HG03159 (cell line): ENCODE measurements around the gene ZNF611.
"Not testable (repeated sequence)": the region's sequence is repeated elsewhere in the genome, so short reads cannot be mapped to it uniquely, and the experiment has no call there.

Experiments used
- ATAC-seq: cut with Tn5 transposase; IDR thresholded peaks from one replicate; pipeline ENCODE4 v1.9.1; 2021; ENCODE audit warnings: mild to moderate bottlenecking, moderate library complexity; ENCODE audit not compliant: unreplicated experiment

The ZNF611 gene

GRCh38 chr19:52734893-52735661 is at the start of gene ZNF611:
TSS of gene ZNF611 (minus strand) at chr19:52735044. CDS start at chr19:52715894, 19,150 bp downstream.
- ATAC-seq = peak; percentile 98

DNA sequence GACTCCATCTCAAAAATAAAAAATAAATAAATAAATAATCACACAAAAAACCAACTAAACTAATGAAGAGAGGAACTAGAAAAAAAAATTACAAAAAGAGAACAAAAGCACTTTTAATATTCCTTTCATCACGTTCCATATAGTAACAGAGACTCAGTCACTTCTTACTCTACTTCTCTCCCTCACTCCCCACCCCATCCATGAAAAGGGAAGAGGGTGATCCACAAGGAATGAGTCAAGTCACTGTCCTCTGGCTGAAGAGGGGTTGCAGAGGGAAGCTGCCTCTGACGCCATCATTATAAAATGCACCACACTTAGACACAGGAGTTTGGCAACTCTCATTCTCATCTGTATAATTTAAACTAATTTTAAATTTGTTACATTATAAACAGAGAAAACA is 48.0 kb upstream of the ZNF611 start:
- ATAC-seq = not testable (repeated sequence)

DNA sequence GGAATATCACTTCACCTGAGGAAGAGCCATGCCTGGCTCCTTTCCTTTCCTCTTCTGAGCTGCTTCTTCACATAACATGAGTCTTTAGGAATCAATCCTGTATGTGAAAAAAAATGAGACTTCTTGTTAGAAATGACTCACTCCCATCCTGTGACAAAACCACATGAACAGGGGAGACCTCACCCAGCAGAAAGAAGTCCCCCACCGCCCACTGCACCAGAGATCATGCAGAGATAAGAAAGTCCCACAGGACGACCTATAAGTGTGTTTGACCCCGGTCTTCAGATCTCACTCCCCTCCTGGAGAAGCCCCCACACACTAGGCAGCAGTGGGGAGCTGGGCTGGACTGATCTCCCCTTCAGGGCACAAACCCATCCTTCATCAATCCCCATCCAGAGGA is 44.0 kb upstream of the ZNF611 start:
- ATAC-seq = no peak

GRCh38 chr19:52756447-52756846 is 21.6 kb upstream of the ZNF611 start:
- not testable (repeated sequence) for ATAC-seq

- ATAC-seq = no peak
Observed at GRCh38 chr19:52749780-52750179, 14.9 kb upstream of the ZNF611 start.

- no peak for ATAC-seq
Observed at GRCh38 chr19:52748336-52748950, 13.6 kb upstream of the ZNF611 start.

- ATAC-seq = not testable (repeated sequence)
Observed at GRCh38 chr19:52745919-52746318, 11.1 kb upstream of the ZNF611 start.

DNA sequence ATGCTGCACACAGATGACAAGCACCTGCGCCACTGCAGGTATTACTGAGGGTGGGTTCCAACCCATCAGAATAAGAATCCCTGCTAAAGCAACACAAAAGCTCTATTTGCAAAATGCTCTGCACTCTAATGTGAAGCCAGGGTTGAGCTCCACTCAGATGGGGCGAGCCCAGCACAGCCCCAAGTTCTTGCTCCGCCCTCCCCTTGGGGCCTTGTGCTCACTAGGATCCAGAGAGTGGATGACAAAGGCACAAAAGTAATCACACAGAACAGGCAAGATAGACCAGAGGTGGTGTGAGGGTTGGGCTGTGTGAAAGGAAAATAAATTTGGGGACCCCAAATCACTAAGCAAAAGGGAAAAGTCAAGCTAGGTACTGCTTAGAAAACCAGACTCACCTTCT is 8.2 kb upstream of the ZNF611 start:
- ATAC-seq = no peak

DNA sequence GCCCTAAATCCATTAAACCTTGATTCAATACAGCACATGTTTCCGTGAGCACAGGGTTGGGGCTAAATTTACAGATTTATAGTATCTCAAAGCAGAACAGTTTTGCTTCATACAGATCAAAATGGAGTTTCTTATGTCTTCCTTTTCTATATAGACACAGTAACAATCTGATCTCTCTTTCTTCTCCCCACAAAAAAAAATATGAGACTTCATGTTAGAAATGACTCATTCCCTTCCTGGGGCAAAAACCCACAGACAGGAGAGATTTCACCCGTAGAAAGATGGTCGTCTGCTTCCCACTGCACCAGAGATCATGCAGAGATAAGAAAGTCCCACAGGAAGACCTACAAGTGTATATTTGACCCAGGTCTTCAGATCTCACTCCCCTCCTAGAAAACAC is 7.7 kb upstream of the ZNF611 start:
- ATAC-seq = no peak

DNA sequence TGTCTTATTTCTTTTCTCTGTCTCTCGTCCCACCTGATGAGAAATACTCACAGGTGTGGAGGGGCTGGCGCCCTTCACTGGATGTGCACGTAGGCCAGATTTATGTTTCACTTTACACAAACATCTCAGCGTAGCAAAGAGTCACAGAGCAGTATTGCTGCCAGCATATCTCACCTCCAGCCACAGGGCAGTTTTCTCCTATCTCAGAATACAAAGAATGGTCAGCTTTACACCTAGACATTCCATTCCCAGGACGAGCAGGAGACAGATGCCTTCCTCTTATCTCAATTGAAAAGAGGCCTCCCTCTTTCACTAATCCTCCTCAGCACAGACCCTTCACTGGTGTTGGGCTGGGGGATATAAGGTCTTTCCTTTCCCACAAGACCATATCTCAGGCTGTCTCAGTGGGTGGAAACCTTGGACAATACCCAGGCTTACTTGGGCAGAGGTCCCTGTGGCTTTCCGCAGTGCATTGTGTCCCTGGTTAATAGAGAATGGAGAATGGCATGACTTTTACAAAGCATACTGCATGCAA is 7.2 kb upstream of the ZNF611 start:
- no peak for ATAC-seq

GRCh38 chr19:52741371-52741770 is 6.5 kb upstream of the ZNF611 start:
- ATAC-seq = not testable (repeated sequence)

DNA sequence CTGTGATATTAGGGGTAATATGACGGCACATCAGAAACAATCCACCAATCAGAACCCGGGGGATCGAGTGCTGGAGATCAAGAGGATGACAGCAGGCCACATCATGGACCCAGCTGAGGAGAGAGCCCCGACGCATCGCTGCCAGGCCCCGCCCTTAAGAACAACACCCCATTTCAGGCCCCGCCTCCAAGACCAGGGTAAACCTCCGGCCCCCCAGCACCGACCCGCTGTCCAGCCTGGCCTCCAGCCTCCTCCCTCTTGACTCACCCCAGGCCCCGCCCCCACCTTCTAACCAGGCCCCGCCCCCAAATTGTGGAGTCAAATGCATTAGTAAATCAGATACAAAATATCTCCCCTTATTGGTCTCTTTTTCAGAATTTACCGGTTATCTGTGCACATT is 4.7 kb upstream of the ZNF611 start:
- ATAC-seq = no peak

- no peak for ATAC-seq
Observed at GRCh38 chr19:52735734-52736133, 890 bp upstream of the ZNF611 start.

GRCh38 chr19:52734331-52734892 is 432 bp downstream of the ZNF611 start:
- peak; percentile 30 for ATAC-seq

GRCh38 chr19:52726051-52726450 is 8.8 kb downstream of the ZNF611 start:
- ATAC-seq = not testable (repeated sequence)

- no peak for ATAC-seq
Observed at GRCh38 chr19:52725528-52725961, 9.3 kb downstream of the ZNF611 start.

- no peak for ATAC-seq
Observed at GRCh38 chr19:52724701-52725514, 9.9 kb downstream of the ZNF611 start.

DNA sequence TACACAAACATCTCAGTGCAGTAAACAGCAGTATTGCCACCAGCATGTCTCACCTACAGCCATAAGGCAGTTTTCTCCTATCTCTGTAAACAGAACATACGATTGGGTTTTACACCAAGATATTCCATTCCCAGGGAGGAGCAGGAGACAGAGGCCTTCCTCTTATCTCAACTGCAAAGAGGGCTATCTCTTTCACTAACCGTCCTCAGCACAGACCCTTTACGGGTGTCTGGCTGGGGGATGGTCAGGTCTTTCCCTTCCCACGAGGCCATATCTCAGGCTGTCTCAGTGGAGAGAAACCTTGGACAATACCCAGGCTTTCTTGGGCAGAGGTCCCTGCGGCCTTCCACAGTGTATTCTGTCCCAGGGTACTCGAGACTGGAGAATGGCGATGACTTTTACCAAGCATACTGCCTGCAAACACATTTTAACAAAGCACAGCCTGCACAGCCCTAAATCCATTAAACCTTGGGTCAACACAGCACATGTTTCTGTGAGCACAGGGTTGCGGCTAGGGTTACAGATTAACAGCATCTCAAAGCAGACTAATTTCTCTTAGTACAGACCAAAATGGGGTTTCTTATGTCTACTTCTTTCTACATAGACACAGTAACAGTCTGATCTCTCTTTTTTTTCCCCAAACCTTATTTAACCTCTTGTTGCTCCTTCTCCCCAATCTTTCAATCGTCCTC is 10.8 kb downstream of the ZNF611 start:
- not testable (repeated sequence) for ATAC-seq

GRCh38 chr19:52722062-52723003 is 12.5 kb downstream of the ZNF611 start:
- no peak for ATAC-seq
